ENCODE results near the gene BAG5.

GRCh38 chr14:103534576-103535061 lies 27.8 kb downstream of the BAG5 start:
- TF ChIP-seq, protein P1, sequence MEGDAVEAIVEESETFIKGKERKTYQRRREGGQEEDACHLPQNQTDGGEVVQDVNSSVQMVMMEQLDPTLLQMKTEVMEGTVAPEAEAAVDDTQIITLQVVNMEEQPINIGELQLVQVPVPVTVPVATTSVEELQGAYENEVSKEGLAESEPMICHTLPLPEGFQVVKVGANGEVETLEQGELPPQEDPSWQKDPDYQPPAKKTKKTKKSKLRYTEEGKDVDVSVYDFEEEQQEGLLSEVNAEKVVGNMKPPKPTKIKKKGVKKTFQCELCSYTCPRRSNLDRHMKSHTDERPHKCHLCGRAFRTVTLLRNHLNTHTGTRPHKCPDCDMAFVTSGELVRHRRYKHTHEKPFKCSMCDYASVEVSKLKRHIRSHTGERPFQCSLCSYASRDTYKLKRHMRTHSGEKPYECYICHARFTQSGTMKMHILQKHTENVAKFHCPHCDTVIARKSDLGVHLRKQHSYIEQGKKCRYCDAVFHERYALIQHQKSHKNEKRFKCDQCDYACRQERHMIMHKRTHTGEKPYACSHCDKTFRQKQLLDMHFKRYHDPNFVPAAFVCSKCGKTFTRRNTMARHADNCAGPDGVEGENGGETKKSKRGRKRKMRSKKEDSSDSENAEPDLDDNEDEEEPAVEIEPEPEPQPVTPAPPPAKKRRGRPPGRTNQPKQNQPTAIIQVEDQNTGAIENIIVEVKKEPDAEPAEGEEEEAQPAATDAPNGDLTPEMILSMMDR (conservative IDR thresholded peaks at IDR 0.05; ENCODE audit: low read depth, low read length), result no peak
- TF ChIP-seq, protein P2, sequence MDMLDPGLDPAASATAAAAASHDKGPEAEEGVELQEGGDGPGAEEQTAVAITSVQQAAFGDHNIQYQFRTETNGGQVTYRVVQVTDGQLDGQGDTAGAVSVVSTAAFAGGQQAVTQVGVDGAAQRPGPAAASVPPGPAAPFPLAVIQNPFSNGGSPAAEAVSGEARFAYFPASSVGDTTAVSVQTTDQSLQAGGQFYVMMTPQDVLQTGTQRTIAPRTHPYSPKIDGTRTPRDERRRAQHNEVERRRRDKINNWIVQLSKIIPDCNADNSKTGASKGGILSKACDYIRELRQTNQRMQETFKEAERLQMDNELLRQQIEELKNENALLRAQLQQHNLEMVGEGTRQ (IDR thresholded peaks at IDR 0.05; ENCODE audit: low read depth, low read length), result no peak
- TF ChIP-seq POLR2A (IDR thresholded peaks at IDR 0.05; ENCODE audit: low read depth, low read length) (no peak), CHD1 (IDR thresholded peaks at IDR 0.05; ENCODE audit: low read depth, low read length) (no peak), RFX5 (IDR thresholded peaks at IDR 0.05; ENCODE audit: low read depth, low read length) (no peak), SMC3 (IDR thresholded peaks at IDR 0.05; ENCODE audit: low read depth, low read length) (no peak), FOS (IDR thresholded peaks at IDR 0.05; ENCODE audit: low read depth, low read length) (no peak), MXI1 (IDR thresholded peaks at IDR 0.05; ENCODE audit: borderline replicate concordance, low read depth, low read length) (no peak), RAD21 (IDR thresholded peaks at IDR 0.05; ENCODE audit: low read length) (no peak), NFE2L2 (IDR thresholded peaks at IDR 0.05; ENCODE audit: low read depth, low read length) (no peak)
- TF ChIP-seq, protein P3, sequence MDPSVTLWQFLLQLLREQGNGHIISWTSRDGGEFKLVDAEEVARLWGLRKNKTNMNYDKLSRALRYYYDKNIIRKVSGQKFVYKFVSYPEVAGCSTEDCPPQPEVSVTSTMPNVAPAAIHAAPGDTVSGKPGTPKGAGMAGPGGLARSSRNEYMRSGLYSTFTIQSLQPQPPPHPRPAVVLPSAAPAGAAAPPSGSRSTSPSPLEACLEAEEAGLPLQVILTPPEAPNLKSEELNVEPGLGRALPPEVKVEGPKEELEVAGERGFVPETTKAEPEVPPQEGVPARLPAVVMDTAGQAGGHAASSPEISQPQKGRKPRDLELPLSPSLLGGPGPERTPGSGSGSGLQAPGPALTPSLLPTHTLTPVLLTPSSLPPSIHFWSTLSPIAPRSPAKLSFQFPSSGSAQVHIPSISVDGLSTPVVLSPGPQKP (IDR thresholded peaks at IDR 0.05; ENCODE audit: borderline replicate concordance, low read depth, low read length), result no peak
